CD4-positive, alpha-beta T cell treated with Interferon gamma for 1 hour (primary cell): ENCODE data around the gene KAT6B.
"Not testable (repeated sequence)": the region's sequence is repeated elsewhere in the genome, so short reads cannot be mapped to it uniquely, and the experiment has no call there.

Experiments used
- DNase-seq: peaks from one replicate; pipeline ENCODE4 v3.0.0-alpha.2; 2020

Gene KAT6B

DNA sequence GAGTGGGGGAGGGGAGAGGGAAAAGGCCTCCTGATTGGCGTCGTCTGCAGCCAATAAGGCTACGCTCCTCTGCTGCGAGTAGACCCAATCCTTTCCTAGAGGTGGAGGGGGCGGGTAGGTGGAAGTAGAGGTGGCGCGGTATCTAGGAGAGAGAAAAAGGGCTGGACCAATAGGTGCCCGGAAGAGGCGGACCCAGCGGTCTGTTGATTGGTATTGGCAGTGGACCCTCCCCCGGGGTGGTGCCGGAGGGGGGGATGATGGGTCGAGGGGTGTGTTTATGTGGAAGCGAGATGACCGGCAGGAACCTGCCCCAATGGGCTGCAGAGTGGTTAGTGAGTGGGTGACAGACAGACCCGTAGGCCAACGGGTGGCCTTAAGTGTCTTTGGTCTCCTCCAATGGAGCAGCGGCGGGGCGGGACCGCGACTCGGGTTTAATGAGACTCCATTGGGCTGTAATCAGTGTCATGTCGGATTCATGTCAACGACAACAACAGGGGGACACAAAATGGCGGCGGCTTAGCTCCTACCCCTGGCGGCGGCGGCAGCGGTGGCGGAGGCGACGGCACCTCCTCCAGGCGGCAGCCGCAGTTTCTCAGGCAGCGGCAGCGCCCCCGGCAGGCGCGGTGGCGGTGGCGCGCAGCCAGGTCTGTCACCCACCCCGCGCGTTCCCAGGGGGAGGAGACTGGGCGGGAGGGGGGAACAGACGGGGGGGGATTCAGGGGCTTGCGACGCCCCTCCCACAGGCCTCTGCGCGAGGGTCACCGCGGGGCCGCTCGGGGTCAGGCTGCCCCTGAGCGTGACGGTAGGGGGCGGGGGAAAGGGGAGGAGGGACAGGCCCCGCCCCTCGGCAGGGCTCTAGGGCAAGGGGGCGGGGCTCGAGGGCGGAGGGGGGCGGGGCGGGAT is at the start of gene KAT6B:
Gene KAT6B, plus strand, starts transcription at position 459 of the 903 bp plus-strand sequence. CDS start 16,258 bp downstream, outside the sequence.
- peak; percentile 100 for DNase-seq

DNA sequence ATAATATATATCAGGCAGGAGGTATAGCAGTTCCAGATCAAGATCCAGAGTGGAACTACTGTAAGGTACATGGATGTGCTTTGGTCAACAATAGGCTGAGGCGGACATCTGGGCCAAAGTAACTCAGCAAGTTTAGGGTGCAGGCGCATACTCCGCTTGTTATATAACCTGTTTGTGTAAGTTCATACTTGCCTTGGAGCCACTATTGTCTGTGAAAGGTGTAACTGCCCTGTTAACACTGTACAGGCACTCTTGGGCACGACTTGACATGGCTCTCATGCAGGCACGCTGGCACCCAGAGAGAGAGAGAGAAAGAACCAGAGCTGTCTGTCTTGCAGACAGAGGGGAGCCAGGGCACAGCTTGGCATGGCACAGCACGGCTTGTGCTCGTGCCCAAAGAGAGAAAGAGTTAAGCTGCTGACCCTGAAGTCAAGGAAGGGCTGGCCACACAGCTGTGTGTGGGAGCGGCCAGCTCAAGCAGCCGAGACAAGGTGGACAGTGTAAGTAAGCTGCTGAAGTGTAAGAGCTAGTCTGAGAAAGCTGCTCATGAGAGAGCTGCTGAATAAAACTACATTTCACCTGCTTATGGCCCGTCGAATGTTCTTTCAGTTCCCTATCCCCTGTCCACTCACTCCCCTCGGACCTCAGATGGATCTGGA is 47.8 kb upstream of the KAT6B start:
- no peak for DNase-seq

DNA sequence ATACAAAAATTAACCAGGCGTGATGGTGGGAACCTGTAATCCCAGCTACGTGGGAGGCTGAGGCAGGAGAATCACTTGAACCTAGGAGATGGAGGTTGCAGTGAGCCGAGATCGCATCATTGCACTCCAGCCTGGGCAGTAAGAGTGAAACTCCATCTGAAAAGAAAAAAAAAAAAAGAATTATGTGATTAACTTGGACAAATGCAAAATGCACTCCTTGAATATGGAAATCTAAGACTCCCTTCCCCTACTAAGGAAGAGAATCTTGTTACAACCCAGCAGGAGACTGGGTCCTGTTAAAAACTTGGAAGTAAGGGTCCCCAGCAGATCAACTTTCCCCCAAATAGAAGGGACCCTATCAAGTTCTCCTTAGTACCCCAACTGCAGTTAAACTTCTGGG is 44.5 kb upstream of the KAT6B start:
- not testable (repeated sequence) for DNase-seq

DNA sequence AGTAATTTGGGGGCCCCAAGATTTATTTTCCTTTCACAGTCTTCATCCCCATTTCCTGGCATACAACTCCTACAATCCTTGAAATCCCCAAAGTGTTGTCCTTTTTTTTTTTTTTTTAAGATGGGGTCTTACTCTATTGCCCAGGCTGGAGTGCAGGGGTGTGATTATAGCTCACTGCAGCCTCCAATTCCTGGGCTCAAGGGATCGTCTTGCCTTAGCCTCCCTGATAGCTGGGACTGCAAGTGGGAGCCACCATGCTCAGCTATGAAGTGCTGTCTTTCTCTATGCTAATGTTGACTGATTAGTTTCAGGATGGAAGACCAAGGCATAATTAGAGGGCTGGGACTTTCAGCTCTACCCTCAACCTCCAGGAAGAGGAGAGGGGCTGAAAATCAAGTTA is 41.9 kb upstream of the KAT6B start:
- no peak for DNase-seq

DNA sequence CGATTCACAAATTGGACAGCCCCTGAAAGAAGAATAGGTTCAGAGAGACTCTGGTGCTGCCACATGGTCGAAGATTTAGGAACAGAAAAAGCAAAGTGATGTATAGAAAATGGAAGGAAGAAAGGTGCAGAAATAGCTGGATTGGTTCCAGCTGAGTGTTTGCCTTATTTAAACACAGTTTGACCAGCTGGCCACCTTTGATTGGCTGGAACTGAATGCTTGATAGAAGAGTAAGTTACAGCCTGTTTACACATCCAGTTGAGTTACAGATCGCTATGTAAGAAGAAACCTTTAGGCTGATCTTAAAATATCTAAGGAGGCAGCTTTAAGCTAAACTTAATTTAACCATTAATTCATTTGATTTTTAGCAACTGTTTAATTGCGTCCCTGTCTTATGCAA is 40.3 kb upstream of the KAT6B start:
- DNase-seq: no peak

DNA sequence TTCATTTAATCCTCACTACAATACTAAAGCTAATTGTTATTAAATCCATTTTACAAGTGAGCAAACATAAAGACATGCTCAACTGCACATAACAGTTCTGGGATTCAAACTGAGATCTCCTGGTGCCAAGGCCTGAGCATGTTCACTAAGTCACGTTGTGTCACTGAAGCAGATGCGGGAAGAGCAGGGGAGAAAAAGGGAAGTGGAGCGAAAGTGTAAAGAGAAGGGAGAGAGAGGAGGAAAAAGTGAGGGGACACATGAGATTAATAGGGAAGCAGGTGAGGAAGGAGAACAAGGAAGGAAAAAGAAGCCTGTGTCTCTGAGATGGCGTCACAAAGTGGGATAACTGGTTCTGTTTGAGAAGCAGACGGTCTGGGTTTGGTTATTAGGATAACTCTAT is 38.9 kb upstream of the KAT6B start:
- no peak for DNase-seq

DNA sequence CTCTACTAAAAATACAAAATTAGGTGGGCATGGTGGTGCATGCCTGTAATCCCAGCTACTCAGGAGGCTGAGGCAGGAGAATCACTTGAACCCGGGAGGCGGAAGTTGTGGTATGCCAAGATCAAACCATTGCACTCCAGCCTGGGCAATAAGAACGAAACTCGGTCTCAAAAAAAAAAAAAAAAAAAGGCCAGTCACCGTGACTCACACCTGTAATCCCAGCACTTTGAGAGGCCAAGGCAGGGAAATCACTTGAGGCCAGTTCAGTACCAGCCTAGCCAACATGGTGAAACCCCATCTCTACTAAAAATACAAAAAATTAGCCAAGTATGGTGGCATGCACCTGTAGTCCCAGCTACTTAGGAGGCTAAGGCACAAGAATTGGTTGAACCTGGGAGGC is 34.4 kb upstream of the KAT6B start:
- not testable (repeated sequence) for DNase-seq

DNA sequence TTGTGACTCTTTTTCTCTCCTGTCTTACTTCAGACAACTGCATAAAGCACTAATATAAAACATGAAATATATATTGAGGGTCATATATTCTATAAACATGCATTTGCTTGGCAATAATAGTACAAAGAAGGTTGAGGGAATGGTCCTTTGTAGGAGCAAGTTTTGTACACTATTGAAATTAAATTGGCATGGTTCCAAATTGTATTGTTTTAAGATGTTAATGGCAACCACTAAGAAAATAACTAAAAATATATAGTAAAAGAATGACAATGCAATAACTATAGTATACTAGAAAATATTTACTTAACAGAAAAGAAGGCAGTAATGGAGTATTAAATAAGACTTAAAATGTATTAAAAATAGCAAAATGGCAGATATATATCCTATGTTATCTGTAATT is 33.7 kb upstream of the KAT6B start:
- no peak for DNase-seq

DNA sequence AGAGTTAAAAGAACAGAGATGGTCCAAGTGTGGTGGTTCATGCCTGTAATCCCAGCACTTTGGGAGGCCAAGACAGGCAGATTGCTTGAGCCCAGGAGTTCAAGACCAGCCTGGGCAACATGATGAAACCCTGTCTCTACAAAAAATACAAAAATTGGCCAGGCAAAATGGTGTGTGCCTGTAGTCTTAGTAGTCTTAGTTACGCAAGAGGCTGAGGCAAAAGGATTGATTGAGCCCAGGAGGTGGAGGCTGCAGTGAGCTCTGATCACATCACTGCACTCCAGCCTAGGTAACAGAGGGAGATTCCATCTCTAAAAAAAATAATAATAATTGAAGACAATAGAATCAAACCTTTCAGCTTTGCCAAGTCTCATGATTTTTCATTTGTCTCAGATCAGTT is 33.2 kb upstream of the KAT6B start:
- DNase-seq: not testable (repeated sequence)

DNA sequence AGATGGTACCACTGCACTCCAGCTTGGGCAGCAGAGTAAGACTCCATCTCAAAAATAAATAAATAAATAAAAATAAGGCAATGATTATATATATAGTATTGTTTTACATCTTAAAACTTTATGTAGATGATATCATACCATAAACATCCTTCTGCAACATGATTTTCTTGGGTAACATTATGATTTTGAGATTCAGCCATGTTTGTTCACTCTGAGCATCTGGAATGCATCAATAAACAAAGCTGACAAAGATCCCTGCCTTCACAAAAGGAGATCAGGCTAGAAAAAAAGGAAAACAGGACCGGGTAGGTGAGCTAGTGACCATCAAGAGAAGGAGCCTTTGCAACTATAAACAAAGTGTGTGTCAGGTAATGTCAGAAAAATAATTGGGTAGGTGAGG is 31.9 kb upstream of the KAT6B start:
- no peak for DNase-seq

DNA sequence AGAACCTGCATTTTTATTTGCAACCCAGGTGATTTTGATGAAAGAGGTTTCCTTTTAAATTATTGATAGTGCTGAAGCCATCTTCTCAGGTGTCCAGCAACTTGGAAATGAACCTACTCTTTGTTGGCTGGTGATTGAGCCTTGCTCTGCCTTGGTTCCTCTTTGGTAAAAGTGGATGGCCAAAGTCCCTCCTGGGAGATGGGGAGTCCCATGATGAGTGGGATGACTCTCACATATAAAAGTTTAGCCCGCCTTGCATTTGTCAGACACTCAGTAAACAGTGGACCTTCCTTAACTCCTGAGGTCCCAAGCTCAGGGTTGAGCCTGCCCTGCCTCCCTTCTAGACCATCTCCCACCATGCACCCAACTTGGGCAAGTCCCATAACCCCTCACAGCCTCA is 28.9 kb upstream of the KAT6B start:
- no peak for DNase-seq

DNA sequence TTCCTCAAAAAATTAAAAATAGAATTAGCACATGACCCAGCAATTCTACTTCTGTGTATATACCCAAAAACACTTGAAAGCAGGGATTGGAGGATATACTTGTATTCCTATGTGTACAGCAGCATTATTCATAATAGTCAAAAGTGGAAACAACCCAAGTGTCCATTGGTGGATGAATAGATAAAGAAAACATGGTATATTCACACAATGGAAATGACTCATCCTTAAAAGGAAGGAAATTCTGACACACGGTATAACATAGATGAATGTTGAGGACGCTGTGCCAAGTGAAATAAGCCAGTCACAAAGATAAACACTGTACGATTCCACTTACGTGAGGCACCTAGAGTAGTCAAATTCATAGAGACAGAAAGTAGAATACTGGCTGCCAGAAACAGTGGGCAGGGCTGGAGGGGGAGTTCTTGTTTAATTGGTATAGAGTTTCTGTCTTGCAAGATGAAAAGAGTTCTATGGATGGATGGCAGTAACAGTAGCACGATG is 26.6 kb upstream of the KAT6B start:
- DNase-seq: no peak

DNA sequence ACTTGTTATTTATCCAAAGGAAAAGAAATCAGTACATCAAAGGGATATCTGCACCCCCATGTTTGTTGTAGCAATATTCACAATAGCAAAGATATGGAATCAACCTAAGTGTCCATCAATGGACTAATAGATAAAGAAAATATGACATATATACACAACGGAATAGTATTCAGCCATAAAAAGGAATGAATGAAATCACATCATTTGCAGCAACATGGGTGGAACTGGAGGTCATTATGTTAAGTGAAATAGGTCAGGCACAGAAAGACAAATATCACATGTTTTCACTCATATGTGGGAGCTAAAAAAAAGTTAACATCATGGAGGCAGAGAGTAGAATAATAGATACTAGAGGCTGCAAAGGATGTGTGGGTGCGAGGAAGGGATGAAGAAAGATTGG is 25.0 kb upstream of the KAT6B start:
- no peak for DNase-seq

DNA sequence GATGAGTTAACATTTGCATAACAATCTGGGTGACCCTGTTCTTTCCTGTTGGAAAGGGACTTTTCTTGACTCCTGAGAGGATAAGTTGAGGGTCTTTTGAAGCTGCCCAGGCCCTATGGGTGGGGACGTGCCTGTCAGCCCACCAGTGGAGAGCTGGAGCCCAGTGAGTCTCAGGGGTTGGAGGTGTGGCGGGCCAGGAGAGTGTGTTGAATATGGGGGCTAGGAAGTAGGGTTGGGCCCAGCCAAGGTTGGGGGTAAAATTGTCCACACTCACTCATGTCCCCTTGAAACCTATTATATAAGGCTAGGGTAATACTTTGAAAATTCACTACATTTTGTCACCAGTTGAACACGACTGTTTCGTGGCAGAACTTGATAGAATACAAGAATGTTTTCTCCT is 17.9 kb upstream of the KAT6B start:
- no peak for DNase-seq

DNA sequence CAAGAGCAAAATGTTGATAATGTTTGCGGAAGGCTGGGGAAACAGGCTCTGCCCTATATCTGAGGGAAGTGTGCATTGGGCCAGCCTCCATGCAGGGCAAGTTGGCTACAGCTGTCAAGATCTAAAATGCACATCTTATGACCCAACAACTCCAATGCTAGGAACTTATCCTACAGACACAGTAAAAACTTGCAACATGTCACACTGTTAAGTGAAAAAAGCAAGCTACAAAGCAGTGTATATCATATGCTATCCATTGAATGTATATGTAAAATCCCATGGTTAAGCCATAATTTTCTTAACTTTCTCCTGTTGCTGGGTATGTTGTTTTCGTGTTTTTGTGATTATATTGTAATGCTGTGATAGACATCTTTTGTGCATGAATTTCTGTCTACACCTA is 16.3 kb upstream of the KAT6B start:
- no peak for DNase-seq

DNA sequence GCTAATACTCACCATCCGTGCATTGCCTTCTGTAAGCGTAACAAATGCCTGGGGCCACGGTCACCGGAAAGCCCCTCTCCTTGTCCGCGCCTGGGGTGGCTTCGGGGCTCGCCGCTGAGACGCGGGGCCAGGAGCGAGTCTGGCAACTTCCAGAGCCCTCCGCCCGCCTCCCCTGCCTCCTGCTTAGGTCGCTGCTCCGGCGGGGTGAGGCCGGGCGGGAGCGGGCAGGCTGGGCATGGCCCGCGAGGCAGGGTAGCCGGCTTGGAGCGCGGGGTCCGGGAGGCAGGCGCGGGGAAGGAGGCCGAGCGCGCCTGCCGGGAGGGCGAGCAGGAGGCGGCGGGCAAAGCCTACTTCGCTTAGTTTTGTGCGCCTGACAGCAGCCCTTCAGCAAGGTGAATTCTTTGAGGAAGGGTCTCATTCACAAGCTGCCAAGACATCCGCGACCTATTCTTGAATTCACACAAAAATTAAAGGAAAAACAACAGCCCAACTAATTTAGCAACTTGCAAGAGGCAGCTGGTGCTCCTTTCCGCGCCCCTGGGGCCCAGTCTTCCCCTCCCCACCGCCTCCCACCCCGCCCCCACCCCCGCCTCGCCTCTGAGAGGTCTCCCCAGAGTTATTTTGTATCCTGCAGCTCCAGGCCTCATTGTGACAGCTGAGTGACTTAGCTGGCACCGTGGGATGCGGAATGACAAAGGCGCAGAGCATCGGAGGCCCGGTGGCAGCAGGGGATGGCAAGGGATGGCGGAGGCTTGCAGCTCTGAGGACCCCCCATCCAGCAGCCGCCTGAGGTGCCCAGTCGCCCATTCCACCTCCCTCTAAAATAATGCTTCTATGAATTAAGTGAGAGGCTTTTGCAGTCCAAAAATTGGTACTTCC is 12.8 kb upstream of the KAT6B start:
- no peak for DNase-seq

DNA sequence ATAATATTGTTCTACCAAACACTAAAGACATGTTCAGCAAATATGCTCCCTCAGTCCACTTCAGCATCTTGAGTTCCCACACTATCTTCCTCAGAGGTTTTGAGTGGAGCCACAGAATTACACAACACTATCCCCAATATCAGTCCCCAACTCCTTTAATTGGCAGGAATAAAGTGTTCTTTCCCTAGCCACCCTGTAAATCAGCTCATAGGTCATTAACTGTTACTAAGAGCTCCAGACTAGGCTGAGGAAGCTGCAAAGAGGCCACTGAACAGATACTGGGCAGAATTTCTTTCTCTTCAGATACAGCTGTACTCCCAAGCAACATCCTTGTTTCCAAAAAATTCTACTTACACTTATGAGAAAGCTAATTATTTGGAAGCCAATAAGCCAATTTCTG is 11.6 kb upstream of the KAT6B start:
- DNase-seq: no peak

DNA sequence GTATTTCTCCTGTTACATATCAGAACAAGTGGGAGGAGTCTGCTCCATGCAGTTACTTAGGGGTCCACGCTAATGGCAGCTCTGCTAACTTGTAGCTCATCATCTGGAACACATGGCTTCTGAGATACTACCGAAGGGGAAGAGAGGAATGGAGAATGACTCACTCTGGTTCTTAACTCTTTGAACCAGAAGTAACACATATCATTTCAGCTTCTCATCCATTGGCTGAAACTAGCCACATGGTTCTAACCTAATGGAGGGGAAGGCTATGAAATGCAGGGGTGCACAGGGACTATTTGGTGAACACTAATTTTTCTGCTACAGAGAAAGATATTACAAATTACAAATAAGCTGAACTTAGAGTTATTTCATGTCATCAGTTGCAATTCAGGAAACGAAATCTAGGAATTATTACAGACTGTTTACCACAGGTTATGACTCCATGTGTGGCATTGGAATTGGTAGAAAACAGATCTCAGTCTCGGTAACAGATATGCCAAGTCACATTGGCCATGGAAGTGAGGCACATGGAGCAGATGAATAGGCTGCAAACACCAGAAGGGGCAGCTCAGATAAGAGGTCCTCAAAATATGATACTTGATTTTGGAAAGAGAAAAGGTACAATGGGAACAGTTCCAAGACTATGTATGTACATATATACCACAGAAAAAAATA is 9.4 kb upstream of the KAT6B start:
- no peak for DNase-seq

DNA sequence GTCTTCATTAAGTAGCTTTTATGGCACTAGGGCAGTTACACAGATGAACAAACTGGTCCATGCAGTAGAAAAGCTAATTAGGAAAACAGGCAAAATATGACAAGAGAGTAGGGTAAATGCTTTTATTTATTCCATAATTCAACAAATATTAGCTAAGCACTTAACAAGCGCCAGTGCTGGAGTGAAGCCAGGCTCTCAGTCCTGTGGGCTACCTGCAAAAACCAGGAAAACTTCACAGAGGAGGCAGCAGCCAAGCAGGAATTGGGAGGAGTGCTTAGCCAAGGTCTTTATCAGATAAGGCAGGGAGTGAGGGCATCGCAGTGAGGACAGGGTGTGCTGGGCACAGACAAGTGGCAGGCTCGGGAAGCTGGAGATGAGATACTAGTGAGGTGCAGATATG is 4.9 kb upstream of the KAT6B start:
- no peak for DNase-seq

DNA sequence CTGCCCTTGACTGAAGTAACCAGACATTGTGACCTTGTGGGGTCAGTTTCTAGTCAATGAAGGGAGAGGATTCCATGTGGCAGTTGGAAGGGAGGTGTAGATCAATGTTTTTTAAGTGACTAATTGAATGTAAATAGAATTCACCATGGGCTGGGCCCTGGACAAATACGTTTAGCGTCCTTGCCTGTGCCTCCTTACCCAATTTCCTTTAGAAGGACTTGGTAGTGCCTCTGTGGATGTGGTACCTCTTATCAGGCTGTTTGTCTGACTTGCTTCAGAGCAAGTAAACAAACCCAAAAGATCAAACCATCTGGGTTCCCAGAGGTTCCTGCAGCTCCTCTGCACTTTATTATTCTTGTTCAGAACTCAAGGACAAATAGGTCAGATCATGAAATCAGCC is 4.3 kb upstream of the KAT6B start:
- no peak for DNase-seq

DNA sequence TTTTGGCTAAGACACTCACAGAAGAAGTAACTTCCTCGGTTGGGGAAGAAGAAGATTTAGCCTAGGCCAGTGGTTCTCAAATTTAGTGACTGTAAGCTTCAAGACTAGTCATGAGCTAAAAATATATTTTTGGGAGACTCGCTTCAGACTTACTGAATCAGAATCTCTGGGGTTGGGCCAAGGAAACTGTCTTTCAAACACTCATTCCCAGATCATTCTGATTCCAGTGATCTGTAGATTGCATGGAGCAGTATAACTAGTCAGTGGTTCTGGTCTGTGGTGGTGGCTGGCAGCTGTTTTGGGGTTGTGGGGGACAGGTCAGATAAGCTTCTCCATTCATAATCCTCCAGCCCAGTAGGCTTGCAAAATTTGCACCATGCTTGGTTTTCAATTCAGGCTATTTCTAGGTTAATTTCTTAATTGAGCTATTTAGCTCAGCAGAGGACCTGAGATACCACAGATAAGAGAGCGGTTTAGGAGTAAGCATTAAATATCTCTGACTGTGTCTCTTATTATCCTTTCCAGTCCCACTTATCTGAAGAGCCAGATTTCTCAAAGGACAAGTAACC is 3.8 kb upstream of the KAT6B start:
- no peak for DNase-seq

DNA sequence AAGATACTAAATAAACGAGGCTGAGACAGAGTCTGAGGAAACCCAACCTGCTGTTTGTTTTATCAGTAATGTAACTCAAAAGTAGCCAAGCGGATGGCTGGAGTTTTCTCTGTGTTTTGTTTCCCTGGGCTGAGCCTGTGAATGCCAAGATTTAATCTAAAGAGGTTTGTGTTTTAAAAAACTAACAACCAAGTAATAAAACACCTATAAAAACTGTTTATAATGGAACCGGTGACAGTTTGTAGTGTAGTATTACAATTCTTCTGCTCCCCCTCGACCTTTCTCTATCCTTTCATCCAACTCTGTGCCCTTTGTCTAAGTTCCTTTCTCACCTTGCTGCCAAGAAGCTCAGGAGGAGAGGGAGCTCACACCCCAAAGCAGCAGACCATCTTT is 2.6 kb upstream of the KAT6B start:
- no peak for DNase-seq
